ENCODE data around the gene ODF4.
"Not testable (repeated sequence)": the region's sequence is repeated elsewhere in the genome, so short reads cannot be mapped to it uniquely, and the experiment has no call there.

The ODF4 gene

GRCh38 chr17:8368193-8368592, 28.6 kb downstream of the ODF4 start:
- no peak for DNase-seq (ENCODE audit: low spot score)

- DNase-seq (ENCODE audit: low spot score) = no peak
Measured at GRCh38 chr17:8369944-8370343, 30.3 kb downstream of the ODF4 start.

DNA sequence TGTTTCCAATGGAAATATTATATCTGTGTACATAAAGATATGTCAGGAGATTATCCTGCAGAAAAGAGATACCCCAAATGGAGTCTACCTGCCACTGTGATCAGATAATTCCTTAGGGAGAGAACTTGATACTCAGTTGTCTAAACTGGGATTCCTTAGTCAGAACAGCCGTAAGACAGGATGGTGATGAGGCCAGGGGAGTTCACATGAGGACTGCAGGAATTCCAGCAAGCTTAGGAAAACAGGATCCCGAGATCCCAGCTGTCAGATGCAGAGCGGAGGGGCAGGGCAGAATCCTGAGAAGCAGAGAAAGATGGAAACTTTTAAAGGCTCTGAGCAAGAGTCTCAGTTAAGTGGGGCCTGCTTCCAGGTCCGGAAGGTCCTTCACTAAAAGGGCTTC, 32.1 kb downstream of the ODF4 start:
- DNase-seq (ENCODE audit: low spot score) = no peak

DNA sequence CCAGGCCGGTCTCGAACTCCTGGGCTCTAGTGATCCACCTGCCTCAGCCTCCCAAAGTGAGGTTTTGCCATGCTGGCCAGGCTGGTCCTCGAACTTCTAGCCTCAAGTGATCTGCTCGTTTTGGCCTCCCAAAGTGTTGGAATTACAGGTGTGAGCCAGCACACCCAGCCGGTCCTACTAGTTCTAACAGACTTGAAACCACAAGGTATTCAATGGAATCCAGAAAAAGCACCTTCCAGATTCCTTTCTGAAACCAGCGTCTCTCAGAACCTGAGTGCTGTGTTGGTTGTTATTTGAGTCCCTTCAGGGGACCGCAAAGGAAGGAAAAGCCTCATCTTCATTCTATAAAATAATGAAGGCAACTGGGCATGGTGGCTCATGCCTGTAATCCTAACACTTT, 32.8 kb downstream of the ODF4 start:
- no peak for DNase-seq (ENCODE audit: low spot score)

DNA sequence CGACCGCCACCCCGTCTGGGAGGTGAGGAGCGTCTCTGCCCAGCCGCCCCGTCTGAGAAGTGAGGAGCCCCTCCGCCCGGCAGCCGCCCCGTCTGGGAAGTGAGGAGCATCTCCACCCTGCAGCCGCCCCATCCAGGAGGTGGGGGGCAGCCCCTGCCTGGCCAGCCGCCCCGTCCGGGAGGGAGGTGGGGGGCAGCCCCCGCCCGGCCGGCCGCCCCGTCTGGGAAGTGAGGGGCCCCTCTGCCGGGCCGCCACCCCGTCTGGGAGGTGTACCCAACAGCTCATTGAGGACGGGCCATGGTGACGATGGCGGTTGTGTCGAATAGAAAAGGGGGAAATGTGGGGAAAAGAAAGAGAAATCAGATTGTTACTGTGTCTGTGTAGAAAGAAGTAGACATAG, 34.2 kb downstream of the ODF4 start:
- DNase-seq (ENCODE audit: low spot score) = not testable (repeated sequence)

GRCh38 chr17:8375738-8376259, 36.2 kb downstream of the ODF4 start:
- peak; percentile 75 for DNase-seq (ENCODE audit: low spot score)

DNA sequence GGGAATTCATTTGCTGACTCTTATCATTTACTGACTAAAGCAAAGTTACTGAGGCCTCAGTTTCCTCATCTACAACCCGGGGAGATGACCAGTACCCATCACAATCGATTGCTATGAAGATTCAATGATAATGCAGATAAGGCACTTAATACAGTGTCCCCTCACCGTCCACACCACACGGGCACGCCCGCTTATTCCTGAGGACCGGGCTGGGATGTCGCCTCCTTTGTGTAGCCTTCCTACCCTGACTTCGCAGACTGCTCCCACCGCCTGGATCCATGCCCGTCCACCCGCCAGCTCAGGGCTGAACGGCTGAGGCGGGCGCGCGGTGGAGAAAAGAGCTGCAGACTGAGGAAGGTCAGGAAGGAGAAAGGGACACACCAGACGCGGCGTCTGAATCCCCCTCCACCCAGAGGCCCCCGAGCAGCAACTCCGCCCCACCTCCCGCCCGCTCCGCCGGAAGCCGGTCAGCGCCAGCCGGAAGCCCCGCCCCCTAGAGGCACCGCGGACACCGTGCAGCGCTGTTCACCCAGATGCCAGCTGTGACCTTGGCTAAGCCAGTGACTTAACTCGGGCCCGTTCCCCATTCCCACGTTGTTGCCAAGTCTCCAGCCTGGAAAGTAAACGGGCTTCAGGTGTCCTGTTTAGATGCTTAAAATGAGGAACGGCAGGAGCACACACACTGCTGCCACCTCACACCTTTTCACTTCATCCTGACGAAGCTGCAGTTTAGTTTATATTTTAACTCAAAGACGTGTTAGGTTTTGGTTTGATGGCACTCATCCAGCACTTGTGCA, 36.8 kb downstream of the ODF4 start, which contains the start of gene KRABD2:
Gene KRABD2 (minus strand): TSS at position 434 of the 797 bp plus-strand sequence.
- DNase-seq (ENCODE audit: low spot score) = peak; percentile 89

DNA sequence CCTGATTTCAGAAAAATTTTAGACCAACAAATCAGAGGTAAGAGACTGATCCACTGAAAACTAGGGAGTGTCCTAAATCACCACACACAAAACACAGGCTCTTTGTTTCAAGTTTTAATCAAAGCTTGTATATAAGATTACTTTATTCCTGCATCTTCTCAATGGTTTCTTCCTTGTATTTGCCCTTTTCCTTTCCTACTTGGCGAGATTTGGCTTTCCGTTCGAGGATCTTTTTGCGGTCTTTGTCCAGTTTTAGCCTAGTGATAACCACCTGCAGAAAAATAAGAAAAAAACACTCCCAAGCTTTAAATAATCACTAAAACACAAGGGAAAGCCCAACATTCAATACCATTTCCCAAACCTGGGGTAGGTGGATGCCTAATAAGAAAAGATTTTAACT, 37.8 kb downstream of the ODF4 start:
- DNase-seq (ENCODE audit: low spot score) = no peak

DNA sequence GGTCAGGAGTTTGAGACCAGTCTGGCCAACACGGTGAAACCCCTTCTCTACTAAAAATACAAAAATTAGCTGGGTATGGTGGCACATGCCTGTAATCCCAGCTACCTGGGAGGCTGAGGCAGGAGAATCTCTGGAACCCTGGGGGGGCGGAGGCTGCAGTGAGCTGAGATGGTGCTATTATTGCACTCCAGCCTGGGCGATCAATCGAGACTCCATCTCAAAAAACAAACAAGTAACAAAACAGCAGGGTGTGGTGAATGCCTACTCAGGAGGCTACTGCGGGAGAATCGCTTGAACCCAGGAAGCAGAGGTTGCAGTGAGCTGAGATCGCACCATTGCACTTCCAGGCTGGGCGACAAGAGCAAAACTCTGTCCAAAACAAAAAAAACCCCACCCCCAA, 38.5 kb downstream of the ODF4 start:
- not testable (repeated sequence) for DNase-seq (ENCODE audit: low spot score)

- no peak for DNase-seq (ENCODE audit: low spot score)
Measured at GRCh38 chr17:8380049-8380448, 40.4 kb downstream of the ODF4 start.

DNA sequence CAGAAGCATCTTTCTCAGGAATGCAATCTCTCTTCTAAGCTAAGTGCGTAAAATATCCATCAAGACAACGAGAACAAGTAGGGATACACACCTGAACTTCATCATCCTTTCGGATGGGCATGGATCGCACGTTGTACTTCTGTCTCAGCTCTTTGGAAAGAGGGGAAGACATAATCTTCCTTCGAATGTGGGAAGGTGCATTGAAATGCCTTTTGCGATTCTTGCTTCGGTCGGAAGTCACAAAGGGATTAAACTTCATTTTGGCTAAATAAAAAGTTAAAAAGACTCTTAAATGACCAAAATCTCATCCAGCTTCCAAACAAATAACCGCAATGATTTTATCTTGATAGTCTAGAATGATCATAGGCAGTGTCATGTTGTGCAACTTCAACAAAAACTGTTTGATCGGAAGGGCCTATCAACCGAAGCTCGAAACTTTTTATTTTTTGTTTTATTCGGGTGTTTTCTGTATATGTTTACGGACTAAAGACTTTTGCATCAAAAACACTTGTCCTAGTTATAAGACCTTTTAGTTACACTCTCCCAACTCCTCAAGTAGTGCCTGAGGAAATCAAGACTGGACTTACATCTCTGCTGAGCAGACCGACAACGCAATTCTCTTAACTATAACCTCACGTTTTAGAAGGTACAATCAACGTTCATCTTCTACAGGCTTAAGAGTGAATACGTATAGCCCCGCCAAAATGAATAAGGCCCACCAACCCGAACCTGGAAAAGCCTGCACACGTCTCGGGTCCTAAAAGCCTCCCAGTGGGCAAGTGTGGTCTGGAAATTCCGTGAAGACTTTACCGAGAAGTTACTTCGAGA, 42.6 kb downstream of the ODF4 start:
- DNase-seq (ENCODE audit: low spot score) = no peak

DNA sequence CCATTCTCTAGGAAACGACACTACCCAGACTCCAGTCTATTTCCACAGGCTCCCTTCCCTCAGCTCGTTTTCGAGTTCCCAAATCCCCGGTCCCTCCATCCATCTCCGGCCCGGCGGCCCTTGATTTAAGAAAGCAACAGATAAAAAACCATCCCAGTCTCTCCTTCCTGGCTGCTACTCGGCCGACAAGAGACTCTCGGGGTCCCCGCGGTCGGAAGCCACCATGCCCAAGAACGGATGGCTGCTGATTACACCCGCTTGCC, 43.2 kb downstream of the ODF4 start:
- no peak for DNase-seq (ENCODE audit: low spot score)

- peak; percentile 99 for DNase-seq (ENCODE audit: low spot score)
Measured at GRCh38 chr17:8383143-8383822, 43.6 kb downstream of the ODF4 start, which contains the start of gene RPL26. Gene RPL26 (minus strand): TSS chr17:8383193. CDS start chr17:8382310, 883 bp downstream.

DNA sequence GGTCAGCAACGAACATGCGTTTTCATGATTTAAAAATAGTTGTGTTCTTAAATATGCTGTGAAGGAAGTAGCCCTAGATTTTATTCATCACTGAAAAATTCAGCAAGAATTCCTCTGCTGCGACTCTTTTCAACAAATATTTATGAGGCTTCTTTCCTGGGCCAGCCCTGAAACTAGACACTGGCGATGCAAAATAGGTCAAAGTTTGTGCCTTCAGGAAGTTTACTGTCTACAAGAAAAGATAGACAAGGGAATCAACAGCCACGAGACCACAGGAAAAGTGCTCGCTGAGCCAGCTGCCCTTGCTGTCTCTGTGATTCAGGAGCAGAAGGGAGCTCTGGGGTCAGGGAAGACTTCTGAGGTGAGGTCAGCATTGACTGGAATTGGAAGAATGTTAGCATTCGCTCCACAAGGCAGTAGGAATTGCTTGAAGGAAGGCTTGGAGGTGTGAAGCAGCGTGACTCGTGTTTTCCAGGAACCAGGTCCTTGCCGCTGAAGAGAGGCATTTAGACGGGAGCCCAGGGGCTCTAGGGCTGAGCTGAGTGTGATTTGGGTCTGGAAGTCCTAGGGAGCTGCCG, 45.2 kb downstream of the ODF4 start:
- peak; percentile 65 for DNase-seq (ENCODE audit: low spot score)

DNA sequence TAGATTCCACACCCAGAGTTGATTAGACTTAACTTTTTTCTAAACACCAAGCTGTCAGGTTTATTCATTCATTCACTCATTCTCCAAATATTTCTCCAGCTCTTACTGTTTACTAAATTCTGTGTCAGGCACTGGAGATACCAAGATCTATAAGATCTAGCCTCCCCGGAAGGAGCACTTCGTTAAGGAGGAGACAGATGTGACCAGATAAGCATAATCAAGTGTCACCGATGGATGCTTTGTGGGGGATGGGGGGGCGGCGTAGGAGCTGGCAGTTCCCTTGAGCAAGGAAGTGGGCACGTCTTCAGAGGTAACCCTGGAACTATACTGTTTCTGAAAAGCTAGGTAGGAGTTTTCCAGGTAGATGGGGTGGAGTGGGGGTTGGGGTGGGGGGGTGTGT, 47.2 kb downstream of the ODF4 start:
- no peak for DNase-seq (ENCODE audit: low spot score)

GRCh38 chr17:8387914-8388651, 48.4 kb downstream of the ODF4 start:
- no peak for DNase-seq (ENCODE audit: low spot score)

- DNase-seq (ENCODE audit: low spot score) = no peak
Measured at GRCh38 chr17:8391711-8392110, 52.1 kb downstream of the ODF4 start.

DNA sequence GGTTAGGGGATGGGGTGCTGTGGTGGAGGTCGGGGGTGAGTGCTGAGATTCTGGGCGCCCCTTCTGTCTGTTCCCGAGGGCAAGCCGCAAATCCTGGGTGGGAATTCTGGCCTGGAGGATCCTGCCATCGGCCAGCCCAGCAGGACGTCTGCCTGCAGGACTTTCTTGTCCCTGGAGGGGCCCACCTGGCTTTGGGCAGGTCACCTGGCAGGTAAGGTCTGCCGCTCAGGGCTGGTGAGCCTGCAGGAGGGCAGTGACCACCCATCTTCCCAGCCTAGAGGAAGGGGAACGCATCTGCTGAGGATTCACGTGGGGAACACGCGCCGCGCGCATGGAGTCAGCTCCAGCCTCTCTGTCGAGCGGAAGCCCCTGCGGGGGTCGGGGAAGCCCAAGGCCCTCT, 52.6 kb downstream of the ODF4 start:
- no peak for DNase-seq (ENCODE audit: low spot score)

- no peak for DNase-seq (ENCODE audit: low spot score)
Measured at GRCh38 chr17:8392674-8393469, 53.2 kb downstream of the ODF4 start.

DNA sequence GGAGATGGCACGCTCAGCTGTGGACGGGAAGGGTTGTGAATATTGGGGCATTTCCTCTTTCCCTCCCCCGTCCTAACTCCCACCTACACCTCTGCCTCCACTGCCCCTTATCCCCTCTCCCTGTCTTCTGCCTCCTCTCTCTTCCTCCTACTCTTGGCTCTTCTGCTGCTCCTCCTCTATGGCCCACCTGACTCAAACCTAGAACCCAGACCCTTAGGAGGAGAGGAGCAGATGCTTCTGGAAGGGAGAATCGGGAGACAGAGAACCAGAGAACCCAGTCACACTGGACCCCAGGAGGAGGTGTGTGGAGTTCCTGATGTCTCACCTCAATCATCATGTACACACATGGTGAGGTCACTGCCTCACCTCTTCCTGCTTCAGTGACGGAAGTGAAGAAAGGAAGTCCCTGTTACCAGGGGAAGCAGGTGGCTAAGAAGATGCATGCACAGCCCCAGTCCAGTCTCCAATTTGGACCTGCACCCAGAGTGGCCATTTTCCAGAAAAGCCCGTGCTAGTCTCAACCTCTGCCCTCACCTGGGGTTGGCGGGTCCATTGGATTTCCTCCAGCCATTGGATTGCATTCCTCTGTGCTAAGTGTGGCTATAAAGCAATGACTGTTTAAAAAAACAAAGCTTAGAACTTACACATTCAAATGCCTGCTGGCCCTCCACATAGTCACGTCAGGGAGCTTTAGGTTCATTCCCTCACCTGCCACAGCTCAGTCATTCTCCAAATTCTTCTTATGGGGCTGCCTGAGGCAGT, 54.0 kb downstream of the ODF4 start:
- DNase-seq (ENCODE audit: low spot score) = no peak
